Esophagus muscularis mucosa (tissue), 4 donors: ENCODE data around the gene STK10. TPM values are rescaled to one million over a fixed set of nuclear protein-coding genes. Genes with fewer than 3 reads are reported as not detected.

ENCODE experiments used
- DNase-seq: peaks from one replicate; pipeline ENCODE4 v3.0.0-alpha.2; 2017; ENCODE audit errors: extremely low spot score
- H3K27ac ChIP-seq, 4 donors: fragments of 200-600 bp; sonication (generic); replicated peaks in 1 of 4; 1 replicate in 3 of 4; 2 replicates in 1 of 4; pipeline ENCODE4 v1.5.1; 2016 to 2019; ENCODE audit warnings: mild to moderate bottlenecking in 1 of 4
- H3K27me3 ChIP-seq, 4 donors: fragments of 200-600 bp; sonication (generic); one replicate each; pipeline versions ENCODE4 v1.5.1 to v1.6.0; 2016 to 2019
- H3K36me3 ChIP-seq, 4 donors: fragments of 200-600 bp; sonication (generic); one replicate each; pipeline ENCODE4 v1.5.1; 2016 to 2019
- H3K4me1 ChIP-seq, 4 donors: fragments of 200-600 bp; sonication (generic); one replicate each; pipeline ENCODE4 v1.5.1; 2016 to 2019
- H3K4me3 ChIP-seq, 4 donors: fragments of 200-600 bp; sonication (generic); 1 replicate in 2 of 4; 2 replicates in 2 of 4; pipeline ENCODE4 v1.5.1; 2016 to 2019; ENCODE audit warnings: mild to moderate bottlenecking in 4 of 4, moderate library complexity in 1 of 4
- H3K9me3 ChIP-seq, 4 donors: fragments of 200-600 bp; sonication (generic); 1 replicate in 3 of 4; 2 replicates in 1 of 4; pipeline ENCODE4 v1.5.1; 2016 to 2019
- EP300 ChIP-seq: sonication (generic); formaldehyde crosslinking; IDR thresholded peaks from one replicate; pipeline ENCODE4 v1.6.1; 2017; ENCODE audit warnings: antibody characterized with exemption
- POLR2A ChIP-seq: fragments of 450-650 bp; IDR thresholded peaks from one replicate; pipeline ENCODE4 v1.6.1; 2017; ENCODE audit warnings: antibody characterized with exemption, moderate library complexity, mild to moderate bottlenecking, low read depth
- POLR2AphosphoS5 ChIP-seq, 2 donors: sonication (generic); formaldehyde crosslinking; IDR thresholded peaks; one replicate each; pipeline ENCODE4 v1.6.1; 2017; ENCODE audit warnings: antibody characterized with exemption in 2 of 2
- WGBS: methylation state at CpG from one replicate; pipeline ENCODE4 v1.1.5; 2018; 5-methylcytosine and 5-hydroxymethylcytosine counted together
- intact Hi-C: fragments of 100-400 bp; cut with DNase I; formaldehyde crosslinking; loops from one replicate; pipeline ENCODE4 v1.15.1; 2023
- total RNA-seq, 4 donors: library from RNA; depleted of rRNA; stranded (reverse); fragments of >200 nt; gene quantifications; one replicate each; pipeline versions ENCODE4 v1.1.0 to v1.2.1, GENCODE V29; 2016
- TF ChIP-seq, protein P1 (sequence below), 3 experiments: fragments of 200-600 bp in 2 of 3; fragments of 450-650 bp in 1 of 3; sonication (generic) in 2 of 3; IDR thresholded peaks; one replicate each; pipeline ENCODE4 v1.5.1; 2017 to 2019; ENCODE audit warnings: antibody characterized with exemption in 3 of 3, mild to moderate bottlenecking in 2 of 3, moderate library complexity in 1 of 3

The STK10 gene
- total RNA-seq, 4 donors from 2014 or later, result 18.8 to 21.8 (median 19.4) TPM

DNA sequence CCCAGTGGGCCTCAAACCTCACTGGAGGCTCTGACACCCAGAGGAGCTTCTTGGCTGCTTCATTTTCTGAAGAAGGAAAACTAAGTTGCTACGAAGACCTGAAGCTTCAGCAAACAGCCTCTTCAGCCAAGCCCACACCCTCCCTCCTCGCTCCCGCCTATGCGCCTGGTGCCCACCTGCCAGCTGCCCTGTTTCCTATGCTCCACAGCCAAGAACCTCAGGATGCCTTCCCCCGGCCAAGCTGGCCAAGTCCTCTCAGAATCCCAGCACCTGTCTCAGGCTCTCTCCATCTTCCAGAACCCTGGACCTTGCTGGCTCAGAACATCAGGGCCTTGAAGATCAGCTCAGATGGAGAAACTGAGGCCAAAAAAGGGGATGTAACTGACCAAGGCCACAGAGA lies 60.4 kb downstream of the STK10 start:
- WGBS, result 100% methylated on average over 5 of the region's 5 CpGs
- TF ChIP-seq POLR2A (no peak), POLR2AphosphoS5 (IDR thresholded peaks at IDR 0.05) (no peak), EP300 (no peak)
- TF ChIP-seq, protein P1, sequence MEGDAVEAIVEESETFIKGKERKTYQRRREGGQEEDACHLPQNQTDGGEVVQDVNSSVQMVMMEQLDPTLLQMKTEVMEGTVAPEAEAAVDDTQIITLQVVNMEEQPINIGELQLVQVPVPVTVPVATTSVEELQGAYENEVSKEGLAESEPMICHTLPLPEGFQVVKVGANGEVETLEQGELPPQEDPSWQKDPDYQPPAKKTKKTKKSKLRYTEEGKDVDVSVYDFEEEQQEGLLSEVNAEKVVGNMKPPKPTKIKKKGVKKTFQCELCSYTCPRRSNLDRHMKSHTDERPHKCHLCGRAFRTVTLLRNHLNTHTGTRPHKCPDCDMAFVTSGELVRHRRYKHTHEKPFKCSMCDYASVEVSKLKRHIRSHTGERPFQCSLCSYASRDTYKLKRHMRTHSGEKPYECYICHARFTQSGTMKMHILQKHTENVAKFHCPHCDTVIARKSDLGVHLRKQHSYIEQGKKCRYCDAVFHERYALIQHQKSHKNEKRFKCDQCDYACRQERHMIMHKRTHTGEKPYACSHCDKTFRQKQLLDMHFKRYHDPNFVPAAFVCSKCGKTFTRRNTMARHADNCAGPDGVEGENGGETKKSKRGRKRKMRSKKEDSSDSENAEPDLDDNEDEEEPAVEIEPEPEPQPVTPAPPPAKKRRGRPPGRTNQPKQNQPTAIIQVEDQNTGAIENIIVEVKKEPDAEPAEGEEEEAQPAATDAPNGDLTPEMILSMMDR (IDR thresholded peaks at IDR 0.05), result no peak
- intact Hi-C loops, result no loop called here
- DNase-seq, result no peak
- peaks cover 8 to 11% (median 11%) of the 10 kb centered on the region in 4 donors for H3K4me1 ChIP-seq
- H3K27ac ChIP-seq, result no peak overlapping the region
- H3K27me3 ChIP-seq, result no peaks in the 10 kb centered on the region
- H3K4me3 ChIP-seq, result no peak overlapping the region
- H3K36me3 ChIP-seq, result peaks cover 0 to 19% (median 14%) of the 10 kb centered on the region in 4 donors
- no peaks in the 10 kb centered on the region for H3K9me3 ChIP-seq

DNA sequence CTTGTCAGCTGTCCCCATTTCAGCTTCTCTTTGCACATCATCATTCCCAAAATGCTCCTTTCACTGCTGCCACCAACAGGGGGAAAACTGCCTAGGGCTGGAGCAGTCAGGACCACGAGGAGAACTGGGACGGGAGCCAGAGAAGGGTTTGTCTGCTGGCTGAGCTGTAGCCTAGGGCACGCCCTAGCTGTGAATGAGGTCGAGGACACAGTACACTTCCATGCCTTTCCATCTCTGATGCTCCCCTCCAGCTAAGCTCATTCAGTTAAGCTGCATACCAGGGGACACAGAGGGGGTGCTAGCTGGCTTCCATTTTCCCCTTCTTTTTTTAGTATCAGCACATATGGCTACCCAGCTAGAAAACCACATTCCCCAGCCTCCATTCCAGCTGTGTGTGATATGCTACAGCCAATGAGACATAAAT lies 64.7 kb downstream of the STK10 start:
- TF ChIP-seq, protein P1 (IDR thresholded peaks at IDR 0.05), result peak in 2 of 3 experiments; percentile 19 to 37
- peak; percentile 17 to 59 for TF ChIP-seq POLR2AphosphoS5 (IDR thresholded peaks at IDR 0.05)
- no peak for TF ChIP-seq POLR2A
- TF ChIP-seq EP300, result no peak
- Histone ChIP-seq H3K9me3 (no peaks in the 10 kb centered on the region), H3K4me1 (peaks cover 18 to 22% (median 21%) of the 10 kb centered on the region in 4 donors), H3K36me3 (peaks cover 0 to 16% (median 14%) of the 10 kb centered on the region in 4 donors), H3K27me3 (no peaks in the 10 kb centered on the region), H3K27ac (no peak overlapping the region), H3K4me3 (no peak overlapping the region)
- no peak for DNase-seq
- intact Hi-C loops, result no loop called here
- WGBS, result 21% methylated on average over 4 of the region's 4 CpGs

DNA sequence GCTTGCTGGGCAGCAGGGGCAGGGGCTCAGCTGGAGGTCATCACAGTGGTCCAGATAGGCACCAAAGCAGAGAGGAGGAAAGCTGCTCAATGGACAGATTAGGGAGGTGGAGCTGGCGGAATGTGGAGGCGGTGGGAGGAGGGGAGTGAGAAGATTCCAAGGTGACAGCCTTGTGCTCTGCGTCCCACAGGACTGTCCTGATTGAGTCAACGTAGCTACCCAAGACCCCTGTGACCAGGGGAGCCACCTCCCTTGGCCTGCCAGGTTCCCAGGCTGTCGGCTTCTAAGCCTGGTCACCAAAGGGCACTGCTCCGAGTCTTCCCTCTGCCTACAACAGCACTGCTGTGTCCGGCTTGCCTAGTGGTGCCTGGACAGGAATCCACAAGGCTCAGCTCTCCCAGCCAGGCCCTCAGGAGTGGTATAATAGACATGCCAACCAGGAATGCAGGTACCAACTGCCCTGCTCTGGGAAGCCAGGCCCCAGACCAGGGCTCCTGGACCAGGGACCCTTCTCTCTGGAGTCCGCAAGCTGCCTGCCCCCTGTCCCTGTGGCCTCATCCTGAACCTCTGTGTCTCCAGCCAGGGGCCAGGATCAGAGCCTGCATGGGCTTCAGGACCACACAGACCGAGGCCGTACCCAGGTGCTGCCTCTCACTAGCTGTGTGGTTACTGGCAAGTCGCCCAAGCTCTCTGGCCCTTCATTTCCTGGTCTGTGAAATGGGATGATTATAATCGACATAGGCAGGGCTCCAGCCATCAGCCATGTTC lies 67.9 kb downstream of the STK10 start:
- H3K9me3 ChIP-seq, result no peaks in the 10 kb centered on the region
- intact Hi-C loops, result no loop called here
- WGBS, result 85% methylated on average over 9 of the region's 12 CpGs
- no peak for DNase-seq
- H3K4me3 ChIP-seq, result no peak overlapping the region
- peaks cover 0 to 23% (median 17%) of the 10 kb centered on the region in 4 donors for H3K36me3 ChIP-seq
- TF ChIP-seq POLR2AphosphoS5 (IDR thresholded peaks at IDR 0.05) (no peak), POLR2A (no peak), EP300 (no peak)
- TF ChIP-seq, protein P1 (IDR thresholded peaks at IDR 0.05), result no peak
- no peaks in the 10 kb centered on the region for H3K27me3 ChIP-seq
- peaks cover 18 to 30% (median 22%) of the 10 kb centered on the region in 4 donors for H3K4me1 ChIP-seq
- H3K27ac ChIP-seq, result no peak overlapping the region

DNA sequence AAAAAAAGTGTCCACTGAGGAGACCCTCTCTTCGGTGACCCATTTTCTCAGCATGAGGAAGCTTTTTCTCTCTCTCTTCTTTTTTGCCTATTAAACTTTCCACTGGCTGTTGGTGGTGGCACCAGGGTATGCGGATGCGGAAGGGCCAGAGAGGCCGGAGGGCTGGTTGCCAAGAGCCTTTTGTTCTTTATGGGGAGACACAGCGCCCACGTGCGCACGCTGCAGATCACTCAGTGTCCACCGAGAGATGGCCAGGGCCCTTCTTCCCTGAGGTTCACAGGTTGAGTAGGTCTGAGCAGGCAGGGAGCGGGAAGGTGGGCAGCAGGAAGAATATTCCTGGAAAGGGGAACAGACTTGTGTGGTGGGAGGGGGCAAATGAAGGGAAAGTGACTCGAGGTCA lies 69.1 kb downstream of the STK10 start:
- H3K27ac ChIP-seq, result no peak overlapping the region
- TF ChIP-seq POLR2AphosphoS5 (IDR thresholded peaks at IDR 0.05), result no peak
- TF ChIP-seq EP300, result no peak
- TF ChIP-seq POLR2A, result no peak
- TF ChIP-seq, protein P1 (IDR thresholded peaks at IDR 0.05), result no peak
- intact Hi-C loops, result no loop called here
- no peak overlapping the region for H3K4me3 ChIP-seq
- no peaks in the 10 kb centered on the region for H3K27me3 ChIP-seq
- H3K9me3 ChIP-seq, result no peaks in the 10 kb centered on the region
- WGBS, result 83% methylated on average over 11 of the region's 11 CpGs
- peaks cover 0 to 27% (median 18%) of the 10 kb centered on the region in 4 donors for H3K36me3 ChIP-seq
- no peak for DNase-seq
- peaks cover 18 to 34% (median 22%) of the 10 kb centered on the region in 4 donors for H3K4me1 ChIP-seq
